Right lobe of liver (tissue), 6 donors: ENCODE measurements around the gene SFXN3. TPM values are rescaled to one million over a fixed set of nuclear protein-coding genes. Genes with fewer than 3 reads are reported as not detected.
A peak's percentile ranks its signal among the peaks of the same experiment; 100 is the strongest.

Experiments
- ATAC-seq, 4 donors: fragments of 200-7000 bp; cut with Tn5 transposase; one replicate each; pipeline ENCODE4 v1.9.1; 2020; ENCODE audit warnings: mild to moderate bottlenecking in 4 of 4, moderate library complexity in 4 of 4
- DNase-seq, 3 donors: peaks; one replicate each; pipeline ENCODE4 v3.0.0-alpha.2; 2020
- H3K27ac ChIP-seq, 3 donors: fragments of 200-600 bp; one replicate each; pipeline ENCODE4 v1.8.0; 2022
- H3K27me3 ChIP-seq, 2 donors: fragments of 200-600 bp; one replicate each; pipeline ENCODE4 v1.8.0; 2022
- H3K36me3 ChIP-seq, 4 donors: fragments of 200-600 bp; sonication (generic) in 1 of 4; one replicate each; pipeline versions ENCODE4 v1.5.1 to v1.8.0; 2017 to 2022; ENCODE audit warnings: control low read depth in 1 of 4
- H3K4me1 ChIP-seq, 4 donors: fragments of 200-600 bp; sonication (generic) in 1 of 4; one replicate each; pipeline versions ENCODE4 v1.5.1 to v1.8.0; 2017 to 2022; ENCODE audit warnings: control low read depth in 1 of 4
- H3K4me3 ChIP-seq, 3 donors: fragments of 200-600 bp; one replicate each; pipeline ENCODE4 v1.8.0; 2022
- H3K9me3 ChIP-seq, 4 donors: fragments of 200-600 bp; sonication (generic) in 1 of 4; one replicate each; pipeline versions ENCODE4 v1.5.1 to v1.8.0; 2017 to 2022; ENCODE audit warnings: control low read depth in 1 of 4
- CTCF ChIP-seq, 4 donors: fragments of 200-600 bp in 3 of 4; fragments of 450-650 bp in 1 of 4; IDR thresholded peaks; one replicate each; pipeline versions ENCODE4 v1.5.1 to v1.8.0; 2016 to 2022; ENCODE audit warnings: antibody characterized with exemption in 4 of 4, mild to moderate bottlenecking in 2 of 4
- POLR2A ChIP-seq: fragments of 450-650 bp; IDR thresholded peaks from one replicate; pipeline ENCODE4 v1.6.1; 2017; ENCODE audit warnings: antibody characterized with exemption, mild to moderate bottlenecking
- WGBS: methylation state at CpG from one replicate; pipeline ENCODE4 v1.1.6; 2018; ENCODE audit warnings: low coverage, low lambda C conversion rate; ENCODE audit not compliant: insufficient coverage; ENCODE audit errors: missing lambda C conversion rate; 5-methylcytosine and 5-hydroxymethylcytosine counted together
- intact Hi-C, 2 donors: fragments of 100-400 bp; cut with DNase I; formaldehyde crosslinking; loops; one replicate each; pipeline versions ENCODE4 v1.11.2 to v1.14.1; 2022
- total RNA-seq, 6 experiments: library from RNA; depleted of rRNA in 2 of 6; stranded (reverse); fragments of >200 nt in 2 of 6; fragmentation: NEBNext Ultra II Directional in 3 of 6; extraction: Animal tissue kit (Norgen Biotek cat#: 25700) in 3 of 6; gene quantifications; one replicate each; pipeline versions ENCODE4 v1.1.0 to v1.2.4, GENCODE V29; 2016 to 2023
- donor health status: DM: no; HTN: yes; CAD: no.
- donor health status: DM: no; HTN: no; CAD: no.
- donor health status: DM: no; HTN: no; CAD: no.
- donor health status: DM: no; HTN: yes; CAD: no.
- donor health status: DM: no; HTN: yes; CAD: no.

Gene SFXN3
- total RNA-seq, 6 experiments from 2014 or later = 4.0 to 17.0 (median 7.6) TPM

GRCh38 chr10:100998991-100999741 lies 31.9 kb upstream of the SFXN3 start:
- H3K4me1 ChIP-seq = peaks cover 0 to 18% (median 3%) of the 10 kb centered on the region in 4 donors
- TF ChIP-seq CTCF (IDR thresholded peaks at IDR 0.05) (peak; percentile 96 to 98 (median 96)), POLR2A (peak; percentile 81)

GRCh38 chr10:100999742-101000126 lies 31.3 kb upstream of the SFXN3 start, which contains the start of gene LZTS2:
LZTS2 (plus strand) TSS chr10:100999808; CDS start chr10:101002539, 2,731 bp downstream.
- peaks cover 0 to 18% (median 3%) of the 10 kb centered on the region in 4 donors for H3K4me1 ChIP-seq
- no peak for DNase-seq
- WGBS = no CpG with 5 or more reads among the region's 44 CpGs

More at GRCh38 chr10:100998991-100999741, 31.9 kb upstream of the SFXN3 start:
- Histone ChIP-seq H3K27me3 (no peaks in the 10 kb centered on the region), H3K27ac (peak overlapping the region; percentile 96 to 100 (median 97)), H3K36me3 (no peaks in the 10 kb centered on the region), H3K4me3 (peak overlapping the region; percentile 77 to 81 (median 78)), H3K9me3 (no peaks in the 10 kb centered on the region)
- intact Hi-C loops = no loop called here
- peak; percentile 83 to 86 (median 83) for DNase-seq
- WGBS = 0% methylated on average over 1 of the region's 83 CpGs
- peak; percentile 65 to 74 (median 70) for ATAC-seq

GRCh38 chr10:101000127-101000914 lies 30.7 kb upstream of the SFXN3 start:
- Histone ChIP-seq H3K27ac (peak overlapping the region; percentile 88 to 96 (median 88)), H3K4me3 (peak overlapping the region; percentile 44 to 81 (median 78)), H3K9me3 (no peaks in the 10 kb centered on the region), H3K4me1 (peaks cover 0 to 18% (median 3%) of the 10 kb centered on the region in 4 donors), H3K36me3 (no peaks in the 10 kb centered on the region), H3K27me3 (no peaks in the 10 kb centered on the region)
- DNase-seq (no peak), ATAC-seq (no peak)
- intact Hi-C loops = loop anchor here in 1 of 2 donors (10.0 kb wide), 1 partner anchor 336 kb away; no protein-coding TSS in a partner anchor
- TF ChIP-seq POLR2A = no peak
- no peak for TF ChIP-seq CTCF (IDR thresholded peaks at IDR 0.05)
- WGBS = 60% methylated on average over 9 of the region's 19 CpGs

More at GRCh38 chr10:100999742-101000126, 31.3 kb upstream of the SFXN3 start, which contains the start of gene LZTS2:
- intact Hi-C loops = loop anchor here in 1 of 2 donors (10.0 kb wide), 1 partner anchor 335 kb away; no protein-coding TSS in a partner anchor
- H3K4me3 ChIP-seq = peak within 1 kb of the TSS; percentile 77 to 81 (median 78)
- TF ChIP-seq POLR2A = no peak
- no peak for TF ChIP-seq CTCF (IDR thresholded peaks at IDR 0.05)
- no peaks in the 10 kb centered on the region for H3K36me3 ChIP-seq
- no peak for ATAC-seq
- H3K9me3 ChIP-seq = no peaks in the 10 kb centered on the region
- no peaks in the 10 kb centered on the region for H3K27me3 ChIP-seq
- H3K27ac ChIP-seq = peak within 1 kb of the TSS; percentile 96 to 100 (median 97)

GRCh38 chr10:101000915-101001658 lies 29.9 kb upstream of the SFXN3 start:
- Histone ChIP-seq H3K4me1 (peaks cover 0 to 18% (median 3%) of the 10 kb centered on the region in 4 donors), H3K4me3 (peak overlapping the region in 1 of 3 donors; percentile 81)

More at GRCh38 chr10:101000915-101001658, 29.9 kb upstream of the SFXN3 start:
- peak overlapping the region; percentile 88 to 96 (median 88) for H3K27ac ChIP-seq
- DNase-seq (peak; percentile 70 to 79 (median 78)), ATAC-seq (peak in 3 of 4 donors; percentile 5 to 35 (median 19))
- no peaks in the 10 kb centered on the region for H3K9me3 ChIP-seq
- WGBS = 39% methylated on average over 10 of the region's 12 CpGs
- no peak for TF ChIP-seq CTCF (IDR thresholded peaks at IDR 0.05)
- TF ChIP-seq POLR2A = no peak
- H3K27me3 ChIP-seq = no peaks in the 10 kb centered on the region
- intact Hi-C loops = loop anchor here in 1 of 2 donors (10.0 kb wide), 1 partner anchor 336 kb away; no protein-coding TSS in a partner anchor
- H3K36me3 ChIP-seq = no peaks in the 10 kb centered on the region
